ENCODE results near the gene WDR1. TPM values are rescaled to one million over a fixed set of nuclear protein-coding genes. Genes with fewer than 3 reads are reported as not detected.
A peak's percentile ranks its signal among the peaks of the same experiment; 100 is the strongest.

The WDR1 gene
- total RNA-seq, 4 donors from 2014 or later = 57.3 to 84.2 (median 72.7) TPM

GRCh38 chr4:10093801-10094552, 22.6 kb downstream of the WDR1 start:
- peak overlapping the region; percentile 92 to 99 (median 95) for H3K27ac ChIP-seq
- in situ Hi-C loops (cut with MboI; ENCODE audit: low sequenced_read_pairs in 4 of 4) = no loop called here
- H3K36me3 ChIP-seq = peaks cover 0 to 22% of the 10 kb centered on the region in 2 donors
- H3K9me3 ChIP-seq = no peaks in the 10 kb centered on the region
- intact Hi-C loops (cut with DNase I; ENCODE audit: low total_unique reads) = no loop called here
- no peak for ATAC-seq
- peaks cover 96 to 100% of the 10 kb centered on the region in 2 donors for H3K4me1 ChIP-seq
- DNase-seq = no peak
- H3K4me3 ChIP-seq = no peak overlapping the region
- TF ChIP-seq POLR2A (IDR thresholded peaks at IDR 0.05) (no peak), CTCF (IDR thresholded peaks at IDR 0.05 in 4 of 5, conservative IDR thresholded peaks at IDR 0.05 in 1 of 5) (no peak)
- H3K27me3 ChIP-seq = no peaks in the 10 kb centered on the region

GRCh38 chr4:10093271-10093621, 23.4 kb downstream of the WDR1 start:
- peaks cover 0 to 28% of the 10 kb centered on the region in 2 donors for H3K36me3 ChIP-seq
- intact Hi-C loops (cut with DNase I; ENCODE audit: low total_unique reads) = no loop called here
- no peaks in the 10 kb centered on the region for H3K9me3 ChIP-seq
- H3K4me1 ChIP-seq = peaks cover 90 to 100% of the 10 kb centered on the region in 2 donors
- in situ Hi-C loops (cut with MboI; ENCODE audit: low sequenced_read_pairs in 4 of 4) = no loop called here
- DNase-seq = no peak
- H3K27ac ChIP-seq = peak overlapping the region; percentile 92 to 99 (median 95)
- TF ChIP-seq POLR2A (IDR thresholded peaks at IDR 0.05) (no peak), CTCF (IDR thresholded peaks at IDR 0.05 in 4 of 5, conservative IDR thresholded peaks at IDR 0.05 in 1 of 5) (no peak)
- H3K4me3 ChIP-seq = no peak overlapping the region
- ATAC-seq = no peak
- no peaks in the 10 kb centered on the region for H3K27me3 ChIP-seq

- Histone ChIP-seq H3K4me1 (peaks cover 84 to 95% of the 10 kb centered on the region in 2 donors), H3K36me3 (peaks cover 0 to 34% of the 10 kb centered on the region in 2 donors), H3K27ac (peak overlapping the region; percentile 92 to 99 (median 95)), H3K4me3 (no peak overlapping the region), H3K27me3 (no peaks in the 10 kb centered on the region), H3K9me3 (no peaks in the 10 kb centered on the region)
- intact Hi-C loops (cut with DNase I; ENCODE audit: low total_unique reads) (no loop called here), in situ Hi-C loops (cut with MboI; ENCODE audit: low sequenced_read_pairs in 4 of 4) (no loop called here)
- DNase-seq = peak in 1 of 2 donors; percentile 63
- peak in 1 of 2 donors; percentile 22 for ATAC-seq
- TF ChIP-seq POLR2A (IDR thresholded peaks at IDR 0.05) (no peak), CTCF (IDR thresholded peaks at IDR 0.05 in 4 of 5, conservative IDR thresholded peaks at IDR 0.05 in 1 of 5) (no peak)
These were observed 23.9 kb downstream of the WDR1 start for GRCh38 chr4:10092481-10093270.

GRCh38 chr4:10091531-10092181, 24.9 kb downstream of the WDR1 start:
- H3K27me3 ChIP-seq = no peaks in the 10 kb centered on the region
- intact Hi-C loops (cut with DNase I; ENCODE audit: low total_unique reads) = no loop called here
- no peak overlapping the region for H3K4me3 ChIP-seq
- H3K27ac ChIP-seq = peak overlapping the region; percentile 92 to 99 (median 95)
- H3K9me3 ChIP-seq = no peaks in the 10 kb centered on the region
- DNase-seq (peak in 1 of 2 donors; percentile 67), ATAC-seq (peak in 1 of 2 donors; percentile 19)
- TF ChIP-seq POLR2A (IDR thresholded peaks at IDR 0.05) = no peak
- TF ChIP-seq CTCF (IDR thresholded peaks at IDR 0.05 in 4 of 5, conservative IDR thresholded peaks at IDR 0.05 in 1 of 5) = no peak
- peaks cover 0 to 44% of the 10 kb centered on the region in 2 donors for H3K36me3 ChIP-seq
- in situ Hi-C loops (cut with MboI; ENCODE audit: low sequenced_read_pairs in 4 of 4) = no loop called here
- peaks cover 74 to 87% of the 10 kb centered on the region in 2 donors for H3K4me1 ChIP-seq
